K562 (cell line): ENCODE data around the gene RSRP1. TPM values are rescaled to one million over a fixed set of nuclear protein-coding genes. Genes with fewer than 3 reads are reported as not detected.
A peak's percentile ranks its signal among the peaks of the same experiment; 100 is the strongest.

Experiments used
- ARID3B ChIP-seq: fragments of 250-450 bp; sonication (Bioruptor Pico); IDR thresholded peaks from 2 replicates; pipeline ENCODE4 v1.4.0; 2020; ENCODE audit warnings: borderline replicate concordance
- ATF7 ChIP-seq: fragments of 450-650 bp; IDR thresholded peaks from 2 replicates; pipeline ENCODE4 v1.7.1; 2014; ENCODE audit warnings: mild to moderate bottlenecking, moderate library complexity
- CBX3 ChIP-seq, 2 experiments: IDR thresholded peaks; 1 replicate in 1 of 2; 2 replicates in 1 of 2; pipeline ENCODE4 v1.6.1; 2012; ENCODE audit warnings: inconsistent platforms in 2 of 2, low read length in 2 of 2, borderline replicate concordance in 1 of 2, control low read depth in 1 of 2
- FOXO4 ChIP-seq: fragments of 450-650 bp; formaldehyde crosslinking; IDR thresholded peaks from 2 replicates; pipeline ENCODE4 v1.4.0; 2020; ENCODE audit warnings: mild to moderate bottlenecking, moderate library complexity
- HEY1 ChIP-seq: fragments of 250-450 bp; sonication (Bioruptor Pico); IDR thresholded peaks from 2 replicates; pipeline ENCODE4 v1.5.0; 2020; ENCODE audit warnings: mild to moderate bottlenecking, moderate library complexity, borderline replicate concordance
- HNRNPH1 ChIP-seq: fragments of 200-400 bp; formaldehyde crosslinking; optimal IDR thresholded peaks from 2 replicates; pipeline ENCODE3; 2017; ENCODE audit warnings: low read depth, mild to moderate bottlenecking, low read length, moderate library complexity
- HNRNPLL ChIP-seq: fragments of 200-400 bp; formaldehyde crosslinking; IDR thresholded peaks from 2 replicates; pipeline ENCODE4 v1.6.1; 2017; ENCODE audit warnings: low read length, low read depth, mild to moderate bottlenecking; ENCODE audit not compliant: poor library complexity, severe bottlenecking
- MLLT1 ChIP-seq, 2 experiments: fragments of 450-650 bp; IDR thresholded peaks; 2 replicates each; pipeline ENCODE4 v1.6.1; 2016
- NR1H2 ChIP-seq: sonication (generic); formaldehyde crosslinking; IDR thresholded peaks from 2 replicates; pipeline ENCODE4 v1.4.0; 2020; ENCODE audit warnings: mild to moderate bottlenecking, missing genetic modification reagents
- RBM14 ChIP-seq: fragments of 200-400 bp; formaldehyde crosslinking; IDR thresholded peaks from 2 replicates; pipeline ENCODE4 v1.6.1; 2018; ENCODE audit warnings: low read depth, mild to moderate bottlenecking, low read length, moderate library complexity, borderline replicate concordance; ENCODE audit not compliant: insufficient read depth
- RFX7 ChIP-seq: fragments of 250-450 bp; sonication (Bioruptor Pico); IDR thresholded peaks from 2 replicates; pipeline ENCODE4 v1.5.1; 2021; ENCODE audit warnings: mild to moderate bottlenecking
- SRSF3 ChIP-seq: fragments of 200-400 bp; formaldehyde crosslinking; IDR thresholded peaks from 2 replicates; pipeline ENCODE4 v1.6.1; 2016; ENCODE audit warnings: mild to moderate bottlenecking, low read length, moderate library complexity; ENCODE audit not compliant: insufficient read depth
- TAF9B ChIP-seq: fragments of 450-650 bp; IDR thresholded peaks from 2 replicates; pipeline ENCODE4 v1.6.1; 2018; ENCODE audit warnings: mild to moderate bottlenecking; ENCODE audit not compliant: partially characterized antibody
- USF2 ChIP-seq: sonication (generic); formaldehyde crosslinking; IDR thresholded peaks from 2 replicates; pipeline ENCODE4 v1.5.0; 2020; ENCODE audit warnings: missing genetic modification reagents
- YY1 ChIP-seq, 3 experiments: IDR thresholded peaks; 2 replicates each; pipeline ENCODE4 v1.6.1; 2011; ENCODE audit warnings: low read length in 2 of 3, mild to moderate bottlenecking in 2 of 3, moderate library complexity in 2 of 3, borderline replicate concordance in 1 of 3, control low read depth in 1 of 3, low read depth in 1 of 3; ENCODE audit not compliant: insufficient read depth in 3 of 3, insufficient replicate concordance in 2 of 3, control insufficient read depth in 1 of 3, insufficient read length in 1 of 3; ENCODE audit errors: extremely low read depth in 1 of 3
- ZNF224 ChIP-seq: sonication (generic); formaldehyde crosslinking; IDR thresholded peaks from 2 replicates; pipeline ENCODE4 v1.8.0; 2022; ENCODE audit warnings: mild to moderate bottlenecking, missing genetic modification reagents
- ZNF23 ChIP-seq: fragments of 250-450 bp; sonication (Bioruptor Pico); IDR thresholded peaks from 2 replicates; pipeline ENCODE4 v1.4.0; 2020; ENCODE audit warnings: mild to moderate bottlenecking
- polyA plus RNA-seq, 8 experiments: library from polyadenylated mRNA; depleted of rRNA in 4 of 8; stranded (reverse) in 5 of 8; unstranded in 3 of 8; fragments of >200 nt; fragmentation: Nextera tagmentation in 2 of 8; fragmentation: Illumina TruSeq in 1 of 8; extraction: Ambion mirVana in 2 of 8; extraction: Trizol in 1 of 8; gene quantifications; 2 replicates each; pipeline versions ENCODE4 v1.2.1 to v1.2.3, GENCODE V29; 2011 to 2014; ENCODE audit warnings: inconsistent platforms in 1 of 8, missing spikeins in 1 of 8
- total RNA-seq, 7 experiments: library from RNA; depleted of rRNA in 6 of 7; stranded (reverse); fragments of >200 nt in 6 of 7; fragmentation: Illumina TruSeq in 2 of 7; extraction: Trizol in 2 of 7; gene quantifications; 2 replicates each; pipeline versions ENCODE4 v1.2.1 to v1.2.3, GENCODE V29; 2011 to 2021; ENCODE audit warnings: low replicate concordance in 1 of 7
- TF ChIP-seq, protein P1 (sequence below): IDR thresholded peaks from 2 replicates; pipeline ENCODE4 v1.6.1; 2011; ENCODE audit not compliant: insufficient read length; ENCODE audit errors: extremely low read depth

Gene RSRP1
- total and polyA plus RNA-seq, 9 of the 15 experiments (the other 6 are each of a cell fraction or from before 2014, with no cell fraction given) = 27.2 to 283 (median 146) TPM

DNA sequence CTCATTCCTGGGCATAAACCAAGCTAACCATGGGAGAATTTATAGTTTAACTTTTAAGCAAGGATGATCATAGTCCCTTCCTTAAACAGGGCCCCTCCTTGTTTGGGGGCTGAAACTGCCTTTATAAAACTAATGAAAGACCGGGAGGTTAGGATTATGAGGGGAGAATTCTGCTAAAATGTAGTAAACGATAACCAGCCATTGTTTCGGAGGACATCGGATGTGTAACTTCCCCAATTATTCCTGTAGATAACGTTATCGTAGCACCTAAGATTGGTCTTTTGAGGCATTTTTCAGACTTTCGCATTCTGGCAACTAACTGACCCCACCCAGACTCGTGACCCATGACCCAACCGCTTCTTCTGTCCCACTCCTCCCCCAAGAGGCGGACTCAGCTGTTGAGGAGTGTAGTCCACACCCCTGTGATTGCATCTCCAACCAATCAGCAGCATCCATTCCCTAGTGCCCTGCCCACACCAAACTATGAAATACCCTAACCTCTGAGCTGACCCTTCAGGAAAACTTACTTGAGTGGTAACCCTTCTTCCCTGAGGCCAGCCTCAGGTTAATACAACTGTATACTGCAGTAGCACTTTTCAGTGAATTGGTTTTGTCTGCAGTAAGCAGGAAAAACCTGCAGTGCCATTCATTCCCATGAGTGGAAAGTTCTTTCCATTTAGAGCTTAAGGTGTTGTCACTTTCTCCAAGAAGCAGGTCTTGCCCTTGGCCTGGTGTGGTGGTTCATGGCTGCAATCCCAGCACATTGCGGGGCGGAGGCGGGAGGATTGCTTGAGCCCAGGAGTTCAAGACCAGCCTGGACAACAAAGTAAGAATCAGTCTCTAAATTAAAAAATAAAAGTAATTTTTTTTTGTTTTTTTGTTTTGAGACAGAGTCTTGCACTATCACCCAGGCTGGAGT lies 14.1 kb downstream of the RSRP1 start (continued):
- TF ChIP-seq, protein P1, sequence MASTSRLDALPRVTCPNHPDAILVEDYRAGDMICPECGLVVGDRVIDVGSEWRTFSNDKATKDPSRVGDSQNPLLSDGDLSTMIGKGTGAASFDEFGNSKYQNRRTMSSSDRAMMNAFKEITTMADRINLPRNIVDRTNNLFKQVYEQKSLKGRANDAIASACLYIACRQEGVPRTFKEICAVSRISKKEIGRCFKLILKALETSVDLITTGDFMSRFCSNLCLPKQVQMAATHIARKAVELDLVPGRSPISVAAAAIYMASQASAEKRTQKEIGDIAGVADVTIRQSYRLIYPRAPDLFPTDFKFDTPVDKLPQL = no peak
- no peak for TF ChIP-seq SRSF3
- TF ChIP-seq ZNF23 (CRISPR knock-in tag) = no peak
- TF ChIP-seq ARID3B = no peak
- no peak for TF ChIP-seq FOXO4 (CRISPR knock-in tag)
- TF ChIP-seq RBM14 = no peak
- 0 out of 2 replicates have a peak, but pooled peaks have one; percentile 68 for TF ChIP-seq HEY1
- TF ChIP-seq CBX3 (IDR thresholded peaks at IDR 0.05; ENCODE audit: borderline replicate concordance in 1 of 2, low read length in 2 of 2) = peak in 1 of 2 experiments; percentile 44; a peak in 1 of 3 replicates
- TF ChIP-seq ZNF224 (CRISPR knock-in tag) = no peak
- peak; percentile 71 for TF ChIP-seq TAF9B
- no peak for TF ChIP-seq NR1H2 (CRISPR knock-in tag)
- peak; percentile 83 for TF ChIP-seq ATF7
- TF ChIP-seq RFX7 = peak; percentile 55
- TF ChIP-seq USF2 (CRISPR knock-in tag) = peak; percentile 45
- TF ChIP-seq HNRNPLL = no peak
- TF ChIP-seq HNRNPH1 = no peak
- TF ChIP-seq YY1 (IDR thresholded peaks at IDR 0.05; ENCODE audit: borderline replicate concordance in 1 of 3, control insufficient read depth in 1 of 3, extremely low read depth in 1 of 3, insufficient read depth in 3 of 3, insufficient read length in 1 of 3, insufficient replicate concordance in 2 of 3, low read depth in 1 of 3, low read length in 2 of 3) = no peak
- TF ChIP-seq MLLT1 (IDR thresholded peaks at IDR 0.05) = peak; percentile 2 to 25; a peak in 3 of 4 replicates
